ENCODE measurements around the gene PCID2. TPM values are rescaled to one million over a fixed set of nuclear protein-coding genes. Genes with fewer than 3 reads are reported as not detected.
"Not testable (repeated sequence)": the region's sequence is repeated elsewhere in the genome, so short reads cannot be mapped to it uniquely, and the experiment has no call there.

PCID2 gene
- 10 to 100 TPM in 11 of 12 donors, not detected in 1; 31.7 to 59.8 (median 41.9) TPM for polyA plus RNA-seq (ENCODE audit: insufficient read length in 12 of 12)
- long read RNA-seq, donor 1, full-length matches to known transcripts: 1 of 22 reads
- long read RNA-seq, donor 1, partial matches to known transcripts: 16 of 22 reads
- long read RNA-seq, donor 1, other reads (novel, unspliced or antisense): 5 of 22 reads
- long read RNA-seq, donor 2, partial matches to known transcripts: 12 of 32 reads
- long read RNA-seq, donor 2, other reads (novel, unspliced or antisense): 20 of 32 reads
- long read RNA-seq, donor 3: 0 reads
- long read RNA-seq, donor 4, partial matches to known transcripts: 0 of 1 reads
- long read RNA-seq, donor 4, other reads (novel, unspliced or antisense): 0 of 1 reads
- long read RNA-seq, donor 5, partial matches to known transcripts: 123 of 161 reads
- long read RNA-seq, donor 5, other reads (novel, unspliced or antisense): 38 of 161 reads
- long read RNA-seq, donor 6: 0 reads
- long read RNA-seq, donor 7: 0 reads
- long read RNA-seq, donor 8, partial matches to known transcripts: 5 of 11 reads
- long read RNA-seq, donor 8, other reads (novel, unspliced or antisense): 6 of 11 reads
- long read RNA-seq, donor 9: 0 reads
- long read RNA-seq, donor 10, full-length matches to known transcripts: 2 of 9 reads
- long read RNA-seq, donor 10, partial matches to known transcripts: 0 of 9 reads
- long read RNA-seq, donor 10, other reads (novel, unspliced or antisense): 7 of 9 reads
- long read RNA-seq, donor 11: 0 reads

GRCh38 chr13:113208421-113209335, at the start of gene PCID2:
TSS of gene PCID2 (minus strand) at chr13:113208669. CDS start at chr13:113208634, 35 bp downstream.
- peak; percentile 93 for DNase-seq

- not testable (repeated sequence) for DNase-seq
These were observed 49.4 kb upstream of the PCID2 start for GRCh38 chr13:113257908-113258307.

- no peak for DNase-seq
These were observed 44.1 kb upstream of the PCID2 start for GRCh38 chr13:113252516-113253095.

- no peak for DNase-seq
These were observed 37.7 kb upstream of the PCID2 start for GRCh38 chr13:113245849-113246796.

GRCh38 chr13:113243847-113244246, 35.4 kb upstream of the PCID2 start:
- DNase-seq: no peak

- DNase-seq: not testable (repeated sequence)
These were observed 33.2 kb upstream of the PCID2 start for GRCh38 chr13:113241623-113242022.

GRCh38 chr13:113239986-113240385, 31.5 kb upstream of the PCID2 start:
- DNase-seq: no peak

- DNase-seq: no peak
These were observed 30.9 kb upstream of the PCID2 start for GRCh38 chr13:113239357-113239756.

- DNase-seq: no peak
These were observed 30.1 kb upstream of the PCID2 start for GRCh38 chr13:113238536-113238935.

GRCh38 chr13:113233101-113233500, 24.6 kb upstream of the PCID2 start:
- DNase-seq: no peak

- no peak for DNase-seq
These were observed 23.9 kb upstream of the PCID2 start for GRCh38 chr13:113232208-113233003.

GRCh38 chr13:113231306-113232207, 23.1 kb upstream of the PCID2 start:
- DNase-seq: no peak

GRCh38 chr13:113229791-113230190, 21.3 kb upstream of the PCID2 start:
- DNase-seq: no peak

GRCh38 chr13:113229161-113229560, 20.7 kb upstream of the PCID2 start:
- DNase-seq: no peak

GRCh38 chr13:113226873-113227450, 18.5 kb upstream of the PCID2 start:
- DNase-seq: no peak

GRCh38 chr13:113225515-113225914, 17.0 kb upstream of the PCID2 start:
- DNase-seq: no peak

- DNase-seq: no peak
These were observed 16.0 kb upstream of the PCID2 start for GRCh38 chr13:113224486-113224885.

- no peak for DNase-seq
These were observed 14.6 kb upstream of the PCID2 start for GRCh38 chr13:113223070-113223469.

Data from muscle of arm (tissue), 14 donors.